HG03135 (cell line): ENCODE data around the gene PSAPL1.

Experiments used
- ATAC-seq: cut with Tn5 transposase; IDR thresholded peaks from one replicate; pipeline ENCODE4 v1.9.1; 2021; ENCODE audit warnings: mild to moderate bottlenecking, moderate library complexity; ENCODE audit not compliant: unreplicated experiment

Gene PSAPL1, protein sequence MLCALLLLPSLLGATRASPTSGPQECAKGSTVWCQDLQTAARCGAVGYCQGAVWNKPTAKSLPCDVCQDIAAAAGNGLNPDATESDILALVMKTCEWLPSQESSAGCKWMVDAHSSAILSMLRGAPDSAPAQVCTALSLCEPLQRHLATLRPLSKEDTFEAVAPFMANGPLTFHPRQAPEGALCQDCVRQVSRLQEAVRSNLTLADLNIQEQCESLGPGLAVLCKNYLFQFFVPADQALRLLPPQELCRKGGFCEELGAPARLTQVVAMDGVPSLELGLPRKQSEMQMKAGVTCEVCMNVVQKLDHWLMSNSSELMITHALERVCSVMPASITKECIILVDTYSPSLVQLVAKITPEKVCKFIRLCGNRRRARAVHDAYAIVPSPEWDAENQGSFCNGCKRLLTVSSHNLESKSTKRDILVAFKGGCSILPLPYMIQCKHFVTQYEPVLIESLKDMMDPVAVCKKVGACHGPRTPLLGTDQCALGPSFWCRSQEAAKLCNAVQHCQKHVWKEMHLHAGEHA

DNA sequence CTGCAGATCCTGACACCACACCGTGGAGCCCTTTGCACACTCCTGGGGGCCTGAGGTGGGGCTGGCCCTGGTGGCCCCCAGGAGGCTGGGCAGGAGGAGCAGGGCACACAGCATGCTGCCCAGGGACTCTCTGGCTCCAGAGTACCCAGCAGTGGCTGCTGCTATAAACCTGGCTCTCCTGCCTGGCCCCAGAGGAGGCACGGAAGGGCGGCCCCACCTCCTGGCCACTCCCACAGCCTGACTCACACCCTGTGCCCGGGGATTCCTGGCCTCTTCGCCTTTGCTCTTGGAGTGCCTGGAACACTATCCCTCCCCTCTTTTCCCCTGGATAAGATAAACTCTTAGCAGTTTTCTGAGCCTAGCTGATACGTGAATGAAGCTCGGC is at the start of gene PSAPL1:
TSS of gene PSAPL1 (minus strand) at position 165 of the 385 bp plus-strand sequence. CDS start at position 114, 51 bp downstream.
- no peak for ATAC-seq

DNA sequence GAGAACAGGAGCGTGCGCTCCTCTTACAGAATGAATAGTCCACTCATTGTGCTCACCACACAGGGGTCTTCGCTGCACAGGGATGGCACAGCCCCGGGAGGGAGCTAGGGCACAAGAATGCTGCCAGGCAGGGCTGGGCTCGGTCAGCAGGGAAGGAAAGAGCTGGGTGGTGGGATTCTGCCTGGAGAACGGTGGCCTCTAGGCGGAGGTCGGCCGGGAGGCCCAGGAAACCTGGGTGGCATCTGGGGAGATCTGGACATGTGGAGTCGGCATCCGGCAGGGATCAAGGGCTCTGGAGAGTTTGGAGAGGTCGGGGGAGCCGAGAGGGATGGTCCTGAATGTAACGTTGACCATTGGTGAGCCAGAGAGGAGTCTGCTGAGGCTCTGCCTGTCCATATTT is 46.5 kb upstream of the PSAPL1 start:
- ATAC-seq = no peak

DNA sequence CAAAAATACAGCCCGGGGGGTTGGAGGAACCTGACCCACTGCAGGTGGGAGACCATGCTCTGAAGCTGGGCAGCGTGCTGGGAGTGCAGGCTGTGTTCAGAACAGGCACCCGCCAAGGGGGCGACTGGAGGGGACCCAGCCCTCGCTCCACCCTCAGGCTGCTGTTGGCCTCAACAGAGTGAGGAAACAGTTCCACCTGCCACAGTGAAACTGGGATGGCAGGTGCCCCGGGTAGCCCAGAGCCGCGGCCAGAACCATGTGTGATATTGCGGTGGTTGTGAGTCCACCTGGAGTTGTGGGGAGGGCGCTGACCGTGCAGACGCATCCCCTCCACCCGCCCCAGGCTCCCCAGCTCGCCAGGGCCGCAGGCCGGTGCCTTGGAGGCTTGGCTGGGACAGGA is 45.7 kb upstream of the PSAPL1 start:
- ATAC-seq = no peak

DNA sequence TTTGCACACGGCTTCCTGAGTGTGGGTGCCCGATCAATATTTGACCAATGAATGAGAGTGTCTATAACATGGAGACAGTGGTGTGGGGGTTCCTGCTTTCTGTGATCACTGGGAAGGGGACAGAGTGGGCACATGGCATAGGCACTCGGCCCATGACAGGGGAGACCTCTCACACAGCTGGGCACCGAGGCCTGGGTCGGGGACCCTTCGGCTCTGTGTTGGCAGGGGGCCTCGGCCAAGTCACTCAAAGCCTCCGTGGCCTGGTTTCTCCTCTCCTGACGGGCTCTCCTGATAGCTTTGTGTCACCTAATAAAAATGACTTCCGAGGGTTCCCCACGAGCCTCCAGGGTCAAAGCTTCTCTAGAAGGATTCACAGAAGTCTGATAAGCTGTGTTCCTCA is 43.9 kb upstream of the PSAPL1 start:
- no peak for ATAC-seq

DNA sequence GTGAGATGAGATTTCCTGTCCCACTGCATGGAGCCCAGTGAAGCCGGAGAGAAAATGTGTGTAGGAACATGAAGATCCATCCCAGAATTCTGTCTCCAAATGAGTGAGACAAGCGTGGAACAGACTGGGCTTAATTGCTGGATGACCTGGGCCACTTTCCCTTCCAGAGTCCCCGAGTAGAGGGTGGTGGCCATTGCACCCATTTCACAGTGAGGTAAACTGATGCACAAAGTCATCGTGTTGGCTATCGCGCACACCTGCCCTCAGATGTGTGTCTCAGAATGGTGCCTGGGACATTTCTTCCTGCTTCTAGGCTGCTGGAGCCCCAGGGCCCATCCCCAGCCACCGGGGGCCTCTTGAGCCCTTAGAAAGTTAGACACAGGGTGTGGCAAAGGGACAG is 43.0 kb upstream of the PSAPL1 start:
- no peak for ATAC-seq

DNA sequence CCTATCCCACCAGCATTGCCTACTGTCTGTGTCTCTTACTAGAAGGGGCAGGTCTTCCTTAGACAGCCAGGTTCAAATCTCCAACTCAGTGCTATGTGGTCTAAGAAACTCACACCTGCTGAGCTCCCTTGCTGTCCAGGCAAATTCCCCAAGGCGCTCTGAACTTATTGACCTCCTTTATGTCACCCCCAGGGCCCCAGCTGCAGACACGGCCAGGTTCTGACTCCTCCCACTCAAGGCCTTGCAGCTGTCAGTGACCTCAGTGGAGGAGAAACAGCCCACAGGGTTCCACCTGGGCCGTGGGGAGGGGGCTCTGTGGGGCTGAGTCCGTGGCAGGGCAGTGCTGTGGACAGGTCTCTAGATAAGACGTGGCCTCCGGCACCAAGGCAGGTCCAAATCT is 42.1 kb upstream of the PSAPL1 start:
- ATAC-seq = no peak

DNA sequence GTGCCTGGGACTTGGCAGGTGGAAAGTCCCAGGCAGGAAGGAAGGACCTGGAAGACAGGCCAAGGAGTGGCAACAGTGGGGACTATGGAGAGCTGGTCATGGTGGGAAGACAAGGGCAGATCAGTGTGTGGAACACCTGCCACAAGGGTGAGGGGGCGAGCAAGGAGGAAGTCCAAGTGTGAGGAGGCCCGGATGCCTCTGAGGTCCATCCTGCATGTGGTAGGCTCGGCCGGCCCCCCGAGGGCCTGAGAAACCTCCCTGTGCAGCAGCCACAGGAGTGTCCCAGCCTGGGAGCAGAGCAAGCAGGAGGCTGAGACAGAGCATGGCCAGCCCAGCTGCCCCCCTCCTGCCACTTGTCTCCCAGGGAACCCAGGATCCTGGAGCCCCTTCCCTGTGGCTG is 40.5 kb upstream of the PSAPL1 start:
- ATAC-seq = no peak

DNA sequence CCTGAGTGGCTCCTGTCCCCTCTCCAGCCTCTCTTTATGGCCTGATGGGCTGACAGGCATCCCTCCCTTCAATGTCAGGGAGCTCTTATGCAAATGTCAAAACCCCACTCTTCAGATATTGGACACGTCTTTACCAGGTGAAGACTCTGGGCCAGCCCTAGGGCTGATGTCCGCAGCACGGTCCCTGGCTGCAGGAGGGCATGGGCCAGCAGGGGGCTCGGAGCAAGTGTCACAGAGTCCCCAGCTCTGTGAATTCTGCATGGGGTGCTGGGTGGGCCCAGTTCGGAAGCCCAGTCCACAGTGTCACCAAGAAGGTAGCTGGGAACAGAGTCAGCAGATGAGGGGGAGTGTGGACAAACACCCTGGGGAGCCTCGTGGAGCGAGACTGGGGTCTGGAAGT is 39.6 kb upstream of the PSAPL1 start:
- ATAC-seq = no peak

DNA sequence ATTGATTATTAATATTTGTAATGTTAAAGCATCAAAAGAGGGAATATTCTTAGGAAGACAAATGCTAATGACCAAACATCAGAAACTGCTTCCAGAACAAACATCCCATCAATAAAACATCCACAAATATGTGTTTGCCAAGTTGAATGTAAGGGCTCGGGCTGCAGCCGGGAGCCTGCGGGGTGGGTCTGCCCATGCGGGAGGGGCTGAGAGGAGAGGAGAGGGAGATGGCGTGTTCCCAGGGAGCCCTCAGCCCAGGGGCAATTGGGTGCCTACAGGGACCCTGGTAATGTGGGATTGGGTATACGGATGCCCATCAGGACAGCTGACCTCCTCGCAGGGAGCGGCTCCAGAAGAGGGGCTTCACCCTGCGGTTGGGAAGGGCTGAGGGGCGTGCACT is 38.4 kb upstream of the PSAPL1 start:
- no peak for ATAC-seq

DNA sequence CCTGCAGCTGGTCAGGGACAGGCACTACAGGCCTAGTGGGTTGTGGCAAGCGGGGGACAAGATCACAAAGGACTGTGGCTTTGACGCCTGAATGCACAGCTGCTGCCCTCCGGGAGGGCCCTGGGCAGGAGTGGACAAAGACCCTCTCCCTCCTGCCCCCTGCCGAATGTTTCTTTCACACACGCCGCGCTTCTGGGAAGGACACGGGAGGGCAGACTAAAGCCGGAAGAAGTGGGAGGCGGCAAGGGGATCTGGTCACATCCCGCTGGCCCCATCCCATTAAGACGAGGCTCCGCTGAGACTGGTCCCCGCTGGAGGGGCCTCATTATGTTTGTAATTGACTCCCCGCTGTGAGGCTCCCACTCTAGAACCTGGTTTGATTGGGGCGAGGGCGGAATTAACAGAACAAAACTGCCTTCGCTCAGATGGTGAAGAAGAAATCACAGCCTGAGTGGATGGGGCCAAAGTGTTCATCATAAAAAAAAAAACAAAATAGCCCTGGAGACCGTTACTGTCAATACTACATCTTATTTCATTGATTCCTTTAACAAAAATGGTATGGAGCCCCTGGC is 37.8 kb upstream of the PSAPL1 start:
- ATAC-seq = no peak

DNA sequence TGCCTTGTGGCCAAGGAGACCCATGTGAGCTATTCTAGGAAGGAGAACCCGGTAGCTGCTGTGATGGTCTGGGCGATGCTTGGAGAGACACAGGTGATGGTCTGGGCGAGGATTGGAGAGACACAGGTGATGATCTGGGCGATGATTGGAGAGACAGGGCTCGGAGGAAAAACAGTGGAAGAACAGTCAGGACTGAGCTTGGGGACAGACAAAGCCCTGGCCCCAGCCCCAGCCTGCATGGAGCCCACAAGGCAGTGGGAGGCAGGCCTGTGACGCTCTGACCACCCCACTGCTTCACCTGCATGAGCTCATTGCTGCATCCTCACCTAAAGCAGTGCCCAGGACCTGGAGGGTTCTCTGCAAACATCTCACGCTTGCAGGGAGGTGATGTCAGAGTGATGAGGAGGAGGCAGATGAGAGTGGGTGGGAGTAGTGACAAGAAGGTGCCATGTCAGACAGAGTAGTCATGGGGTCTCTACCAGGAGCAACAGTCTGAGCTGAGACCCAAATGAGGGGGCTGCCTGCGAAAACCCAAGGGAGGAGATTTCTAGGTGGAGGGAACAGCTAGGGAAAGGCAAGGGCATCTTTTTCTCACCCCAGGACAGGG is 35.9 kb upstream of the PSAPL1 start:
- ATAC-seq = no peak

DNA sequence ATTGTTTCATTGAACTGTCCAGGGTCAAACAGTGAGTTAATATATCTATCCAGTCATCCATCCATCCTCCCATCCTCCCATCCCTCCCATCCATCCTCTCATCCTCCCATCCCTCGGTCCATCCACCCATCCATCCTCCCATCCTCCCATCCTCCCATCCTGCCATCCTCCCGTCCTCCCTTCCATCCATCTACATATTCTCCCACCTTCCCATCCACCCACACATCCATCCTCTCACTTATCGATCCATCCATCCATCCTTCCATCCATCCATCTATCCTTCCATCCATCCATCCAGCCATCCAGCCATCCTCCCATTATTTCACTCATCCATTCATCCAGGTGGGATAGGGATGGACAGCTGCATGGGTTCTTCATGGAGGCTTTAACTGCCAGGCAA is 35.4 kb upstream of the PSAPL1 start:
- no peak for ATAC-seq

DNA sequence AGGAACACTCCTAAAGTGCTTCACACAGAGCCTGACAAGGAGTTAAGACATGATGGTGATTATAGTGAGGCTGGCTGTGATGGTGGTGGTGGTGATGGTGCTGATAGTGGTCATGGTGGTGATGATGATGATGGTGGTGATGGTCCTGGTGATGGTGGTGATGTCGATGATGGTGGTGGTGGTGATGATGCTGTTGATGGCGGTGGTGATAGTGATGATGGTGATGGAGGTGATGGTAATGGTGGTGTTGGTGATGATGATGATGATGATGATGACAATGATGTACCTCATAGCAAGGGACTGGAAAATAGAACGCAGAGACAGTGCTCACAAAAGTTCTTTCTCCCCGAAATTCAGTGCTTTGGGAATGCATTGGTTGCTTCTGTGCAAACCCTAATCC is 34.3 kb upstream of the PSAPL1 start:
- no peak for ATAC-seq

DNA sequence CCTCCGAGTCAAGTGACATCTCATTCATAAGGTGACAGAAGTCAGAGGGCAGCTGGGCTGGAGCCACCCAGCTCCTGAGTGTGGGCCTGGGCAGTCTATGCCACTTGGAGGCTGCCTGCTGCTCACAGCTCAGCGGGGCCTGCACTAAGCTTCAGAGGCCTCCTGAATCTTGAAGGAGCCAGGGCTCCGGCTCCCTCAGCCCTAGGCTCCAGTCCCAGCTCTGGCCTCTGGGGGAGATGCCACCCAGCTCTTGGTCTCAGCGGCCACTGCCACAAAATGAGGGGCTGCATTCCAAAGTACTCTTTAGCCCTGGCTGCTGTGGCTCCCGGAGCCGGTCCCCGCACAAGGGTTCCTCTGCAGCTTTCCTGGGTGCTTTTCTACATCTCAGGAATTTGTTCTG is 32.7 kb upstream of the PSAPL1 start:
- no peak for ATAC-seq

DNA sequence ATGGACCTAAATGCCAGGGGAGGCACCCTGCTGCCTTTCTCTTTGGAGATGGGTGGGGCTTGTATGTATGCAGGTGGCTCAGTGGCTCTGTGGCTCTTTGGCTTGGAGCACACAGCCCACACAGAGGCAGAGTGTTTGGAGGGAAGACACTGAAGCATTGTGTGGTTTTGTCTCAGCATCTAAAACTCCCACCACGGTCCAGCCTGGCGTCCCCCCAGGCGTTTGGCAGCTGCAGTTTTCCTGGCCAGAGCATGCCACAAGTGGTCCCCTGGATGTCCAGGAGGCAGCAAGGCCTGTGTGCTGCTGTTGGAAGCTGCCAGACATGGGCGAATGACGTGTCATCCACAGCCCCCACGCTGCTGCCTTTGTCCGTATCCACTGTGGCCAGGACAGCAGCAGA is 32.2 kb upstream of the PSAPL1 start:
- no peak for ATAC-seq

DNA sequence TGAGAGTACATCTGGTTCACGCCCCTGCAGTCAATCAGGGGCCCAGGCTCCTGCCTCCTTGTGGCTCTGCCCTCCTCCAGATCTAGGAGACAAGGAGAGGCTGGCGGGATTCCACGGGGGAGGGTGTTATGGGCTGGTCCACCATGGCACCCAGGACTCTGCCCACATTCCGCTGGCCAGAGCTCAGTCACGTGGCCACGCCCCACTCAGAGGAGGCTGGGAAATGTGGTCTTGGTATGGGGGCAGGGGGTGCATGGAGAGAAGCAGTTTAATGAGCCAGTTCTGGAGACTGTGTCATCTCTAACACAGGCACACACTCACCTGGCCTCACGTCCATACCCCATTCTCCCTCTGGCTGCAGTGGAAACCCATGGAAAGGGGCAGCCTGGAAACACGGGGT is 31.5 kb upstream of the PSAPL1 start:
- ATAC-seq = no peak

DNA sequence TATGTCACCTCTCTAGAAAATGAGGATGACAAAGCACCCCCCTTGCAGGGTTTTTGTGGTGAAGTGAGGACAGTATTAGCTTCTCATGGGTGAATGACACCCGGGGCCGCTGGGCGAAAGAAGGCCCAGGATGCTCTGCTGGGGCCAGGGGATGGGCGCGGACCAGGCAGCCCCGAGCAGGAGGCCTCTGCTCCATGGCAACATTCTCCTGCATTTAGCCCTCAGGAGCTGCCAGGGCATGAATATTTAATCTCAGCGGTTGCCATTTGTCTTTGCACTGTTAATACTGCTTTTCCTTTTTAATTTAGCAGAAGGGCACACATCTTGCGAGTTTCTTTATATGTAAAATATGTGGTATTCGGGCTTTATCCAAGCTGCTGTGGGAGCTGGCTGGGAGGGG is 30.3 kb upstream of the PSAPL1 start:
- no peak for ATAC-seq

DNA sequence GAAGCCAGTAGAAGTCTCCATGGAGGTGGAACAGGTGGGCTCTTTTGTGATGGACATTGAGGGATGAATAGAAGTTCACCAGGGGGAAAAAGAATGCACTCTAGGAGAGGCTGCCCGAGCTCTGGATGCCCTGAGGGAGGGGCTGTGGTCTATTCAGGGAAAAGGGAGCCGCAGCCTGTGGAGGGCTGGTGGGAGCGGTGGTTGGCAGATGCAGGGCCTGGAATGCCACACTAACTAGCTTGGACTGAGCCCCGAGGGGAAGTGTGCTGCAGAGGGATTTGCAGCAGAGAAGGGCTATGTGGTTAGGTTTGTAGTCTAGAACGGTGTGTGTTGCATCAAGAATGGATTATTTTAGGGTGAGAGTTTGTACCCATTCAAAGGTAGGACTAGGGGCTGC is 29.5 kb upstream of the PSAPL1 start:
- ATAC-seq = no peak

DNA sequence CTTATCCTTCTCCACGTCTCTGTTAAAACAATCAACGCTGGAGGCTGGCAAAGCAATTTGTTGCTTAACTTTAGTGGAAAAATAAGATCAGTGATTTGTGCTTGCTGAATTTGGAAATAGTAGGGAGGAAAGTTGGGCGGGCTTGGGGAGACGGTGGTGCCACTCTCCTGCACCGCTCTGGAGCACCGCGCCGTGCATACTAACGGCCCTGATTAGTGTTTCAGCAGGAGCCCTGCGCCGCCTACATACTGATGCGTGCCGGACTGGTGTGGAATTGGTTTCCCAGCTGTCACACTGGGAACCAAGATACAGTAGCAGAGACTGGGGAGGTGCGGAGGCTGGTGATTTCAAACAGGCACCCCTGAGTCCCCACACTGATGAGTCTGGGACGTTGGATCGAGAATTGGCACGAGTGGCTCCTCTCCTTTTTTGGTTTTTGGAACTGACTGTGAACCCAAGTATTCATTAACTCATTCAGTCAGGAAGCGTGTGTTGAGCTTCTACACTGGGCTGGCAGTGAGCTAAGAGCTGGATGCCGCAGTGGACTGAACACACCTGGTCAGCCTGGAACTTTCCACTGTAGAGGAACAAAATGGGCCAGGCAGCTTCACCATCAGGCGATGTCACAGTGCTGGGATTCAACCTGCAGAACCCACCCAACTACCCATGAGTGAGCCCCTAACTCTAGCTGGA is 29.0 kb upstream of the PSAPL1 start:
- ATAC-seq = no peak

DNA sequence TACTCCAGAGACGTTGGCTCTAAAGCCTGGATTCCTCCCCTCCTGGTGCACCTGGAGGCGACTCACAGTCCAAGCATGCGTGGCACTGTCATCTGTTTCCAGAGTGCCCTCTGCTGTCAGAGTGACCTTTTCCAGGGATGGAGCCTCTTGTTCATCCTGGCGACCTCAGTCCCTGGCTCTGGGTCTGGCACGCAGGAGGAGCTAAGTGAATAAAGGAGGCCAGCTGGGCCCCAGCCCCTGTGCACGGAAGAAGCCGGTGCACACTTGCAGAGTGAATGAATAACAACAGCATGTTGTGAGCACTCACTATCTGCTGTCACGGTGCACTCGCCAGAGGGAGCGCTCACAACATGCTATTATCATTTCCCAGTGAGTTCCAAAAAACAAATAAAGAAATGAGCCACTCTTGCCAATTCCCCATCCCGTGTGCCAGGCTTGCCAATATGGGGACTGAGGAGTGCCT is 27.8 kb upstream of the PSAPL1 start:
- ATAC-seq = no peak

DNA sequence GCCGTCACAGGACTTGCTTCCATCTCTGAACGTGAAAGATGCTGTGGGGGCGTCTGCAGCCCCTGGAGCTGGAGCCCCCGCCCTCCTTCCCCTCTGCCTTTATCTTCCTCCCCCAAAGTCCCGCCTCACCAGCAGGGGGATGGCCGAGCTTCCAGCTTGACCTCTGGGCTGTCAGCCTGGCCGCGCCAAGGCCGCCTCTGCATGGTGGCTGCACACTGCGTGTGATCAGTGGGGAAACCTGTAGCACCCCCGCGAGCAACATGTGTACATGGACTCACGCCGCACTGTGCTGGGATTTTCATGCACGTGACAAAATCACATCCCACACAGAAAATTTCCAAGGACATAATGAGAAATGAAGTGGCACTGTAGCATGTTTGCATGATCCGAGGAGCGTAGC is 26.5 kb upstream of the PSAPL1 start:
- ATAC-seq = no peak

DNA sequence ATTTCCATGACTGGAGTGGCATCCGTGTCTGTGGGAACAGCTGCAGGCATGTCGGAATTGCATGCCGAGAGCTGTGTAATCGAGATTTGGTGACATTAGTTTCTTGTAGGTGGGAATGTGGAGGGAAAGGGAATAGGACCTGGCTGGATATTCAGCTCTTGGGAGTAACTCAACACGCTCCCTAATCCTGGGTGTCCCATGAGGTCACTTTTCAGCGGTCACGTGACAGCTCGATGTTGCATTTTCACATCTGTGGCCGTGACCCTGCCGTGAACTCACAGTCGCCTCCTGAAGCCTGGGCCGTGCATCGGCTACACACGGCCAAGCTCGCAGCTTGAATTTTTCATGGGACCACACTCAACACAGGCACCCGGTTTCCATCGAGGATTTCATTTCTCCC is 25.8 kb upstream of the PSAPL1 start:
- no peak for ATAC-seq
